B cell (primary cell): Measurements from ENCODE around the gene SHANK1. TPM values are rescaled to one million over a fixed set of nuclear protein-coding genes. Genes with fewer than 3 reads are reported as not detected.

Source experiments
- ATAC-seq: fragments of 200-7000 bp; cut with Tn5 transposase; one replicate; pipeline ENCODE4 v1.10.0; 2021; ENCODE audit warnings: low read depth, mild to moderate bottlenecking, moderate number of reproducible peaks, moderate library complexity
- CTCF ChIA-PET: fragments of 350-600 bp; sonication (Branson Sonifier 250); formaldehyde crosslinking; loops from one replicate; lab custom pipeline; 2021; ENCODE audit warnings: antibody characterized with exemption, inconsistent platforms; lab: Charles Lee
- POLR2A ChIA-PET: fragments of 350-600 bp; sonication (Branson Sonifier 250); formaldehyde crosslinking; loops from one replicate; lab custom pipeline; 2021; ENCODE audit warnings: antibody characterized with exemption; lab: Charles Lee
- DNase-seq: peaks from one replicate; pipeline ENCODE4 v3.0.0; 2013
- H2AFZ ChIP-seq: 2 replicates; pipeline ENCODE4 v1.6.1; 2012; ENCODE audit warnings: mild to moderate bottlenecking, low read depth, low read length; ENCODE audit not compliant: insufficient read depth, poor library complexity, severe bottlenecking
- H3K27ac ChIP-seq, 2 donors: 1 replicate in 1 of 2; 2 replicates in 1 of 2; pipeline ENCODE4 v1.5.1; 2012 to 2013; ENCODE audit warnings: low read length in 2 of 2, mild to moderate bottlenecking in 2 of 2, moderate library complexity in 1 of 2
- H3K27me3 ChIP-seq, 4 experiments: fragments of 200-600 bp in 1 of 4; sonication (generic) in 1 of 4; replicated peaks in 1 of 4; 1 replicate in 2 of 4; 2 replicates in 2 of 4; pipeline versions ENCODE4 v1.6.1 to v1.7.0; 2013 to 2016; ENCODE audit warnings: low read length in 3 of 4, mild to moderate bottlenecking in 2 of 4, mixed read lengths in 1 of 4, moderate library complexity in 1 of 4; ENCODE audit not compliant: insufficient read depth in 4 of 4, control insufficient read depth in 3 of 4; ENCODE audit errors: control extremely low read depth in 1 of 4
- H3K36me3 ChIP-seq, 2 experiments: replicated peaks in 1 of 2; 1 replicate in 1 of 2; 2 replicates in 1 of 2; pipeline versions ENCODE4 v1.6.1 to v1.7.1; 2013; ENCODE audit warnings: low read length in 1 of 2; ENCODE audit not compliant: insufficient read depth in 2 of 2, control insufficient read depth in 1 of 2; ENCODE audit errors: control extremely low read depth in 1 of 2, extremely low read depth in 1 of 2
- H3K4me1 ChIP-seq, 2 donors: fragments of 200-600 bp in 1 of 2; sonication (generic) in 1 of 2; 1 replicate in 1 of 2; 2 replicates in 1 of 2; pipeline versions ENCODE4 v1.5.1 to v1.6.1; 2013 to 2017; ENCODE audit warnings: low read length in 2 of 2; ENCODE audit not compliant: control insufficient read depth in 2 of 2, insufficient read depth in 2 of 2
- H3K4me2 ChIP-seq: replicated peaks from 2 replicates; pipeline ENCODE3; 2012; ENCODE audit warnings: mild to moderate bottlenecking, low read depth, low read length; ENCODE audit not compliant: poor library complexity, severe bottlenecking
- H3K4me3 ChIP-seq, 5 experiments: fragments of 200-600 bp in 1 of 5; sonication (generic) in 1 of 5; 1 replicate in 3 of 5; 2 replicates in 2 of 5; pipeline versions ENCODE4 v1.5.1 to v1.7.0; 2011 to 2016; ENCODE audit warnings: low read length in 4 of 5, mild to moderate bottlenecking in 4 of 5, low read depth in 2 of 5, control low read depth in 1 of 5, moderate library complexity in 1 of 5; ENCODE audit not compliant: insufficient read depth in 1 of 5; ENCODE audit errors: control extremely low read depth in 1 of 5, extremely low read depth in 1 of 5
- H3K79me2 ChIP-seq: fragments of 200-600 bp; sonication (generic); one replicate; pipeline ENCODE4 v1.6.0; 2016; ENCODE audit warnings: low read length; ENCODE audit not compliant: control insufficient read depth, insufficient read depth
- H3K9ac ChIP-seq: fragments of 200-600 bp; sonication (generic); 2 replicates; pipeline ENCODE4 v1.6.1; 2017; ENCODE audit warnings: mild to moderate bottlenecking, low read length, moderate library complexity
- H3K9me3 ChIP-seq, 3 donors: one replicate each; pipeline versions ENCODE4 v1.6.1 to v1.7.1; 2013; ENCODE audit warnings: low read length in 2 of 3; ENCODE audit not compliant: control insufficient read depth in 2 of 3, insufficient read depth in 1 of 3; ENCODE audit errors: control extremely low read depth in 1 of 3
- H4K20me1 ChIP-seq: 2 replicates; pipeline ENCODE4 v1.6.0; 2012; ENCODE audit warnings: mild to moderate bottlenecking, low read length; ENCODE audit not compliant: insufficient read depth, control insufficient read depth, poor library complexity, severe bottlenecking
- H3K27ac Mint-ChIP-seq: one replicate; pipeline ENCODE4 v1.8.0; 2021; ENCODE audit warnings: mixed read lengths
- H3K27me3 Mint-ChIP-seq: one replicate; pipeline ENCODE4 v1.8.0; 2021; ENCODE audit warnings: mixed read lengths
- H3K4me1 Mint-ChIP-seq: one replicate; pipeline ENCODE4 v1.8.0; 2021; ENCODE audit warnings: mixed read lengths
- H3K4me3 Mint-ChIP-seq: one replicate; pipeline ENCODE4 v1.8.0; 2021; ENCODE audit warnings: mixed read lengths
- H3K9me3 Mint-ChIP-seq: one replicate; pipeline ENCODE4 v1.8.0; 2022; ENCODE audit warnings: mixed read lengths; ENCODE audit not compliant: insufficient read depth
- EZH2 ChIP-seq: IDR thresholded peaks from 2 replicates; pipeline ENCODE4 v1.6.1; 2012; ENCODE audit warnings: borderline replicate concordance, low read depth, mild to moderate bottlenecking, moderate library complexity, low read length; ENCODE audit not compliant: insufficient read depth, poor library complexity, severe bottlenecking
- whole genome bisulfite sequencing: methylation state at CpG from one replicate; pipeline ENCODE4 v1.1.5; 2013; ENCODE audit warnings: missing lambda C conversion rate; ENCODE audit not compliant: insufficient coverage; 5-methylcytosine and 5-hydroxymethylcytosine counted together
- intact Hi-C: fragments of 100-400 bp; cut with micrococcal nuclease; formaldehyde crosslinking; loops from one replicate; pipeline ENCODE4 v1.10.0; 2022
- polyA plus RNA-seq: library from polyadenylated mRNA; depleted of rRNA; stranded (reverse); fragments of >200 nt; gene quantifications from 2 replicates; pipeline ENCODE4 v1.2.3, GENCODE V29; 2012
- total RNA-seq, 2 donors: library from RNA; stranded (reverse); fragments of 120-200 nt in 1 of 2; gene quantifications; 1 replicate in 1 of 2; 2 replicates in 1 of 2; pipeline versions ENCODE4 v1.2.3 to v1.2.4, GENCODE V29; 2013 to 2022
- TF ChIP-seq, protein P1 (sequence below): fragments of 200-600 bp; IDR thresholded peaks from one replicate; pipeline ENCODE4 v1.8.0; 2022; ENCODE audit warnings: antibody characterized with exemption, mild to moderate bottlenecking

SHANK1 gene
- total and polyA plus RNA-seq, 2 donors (not counting 1 experiment from before 2014, with no cell fraction given) = not detected

DNA sequence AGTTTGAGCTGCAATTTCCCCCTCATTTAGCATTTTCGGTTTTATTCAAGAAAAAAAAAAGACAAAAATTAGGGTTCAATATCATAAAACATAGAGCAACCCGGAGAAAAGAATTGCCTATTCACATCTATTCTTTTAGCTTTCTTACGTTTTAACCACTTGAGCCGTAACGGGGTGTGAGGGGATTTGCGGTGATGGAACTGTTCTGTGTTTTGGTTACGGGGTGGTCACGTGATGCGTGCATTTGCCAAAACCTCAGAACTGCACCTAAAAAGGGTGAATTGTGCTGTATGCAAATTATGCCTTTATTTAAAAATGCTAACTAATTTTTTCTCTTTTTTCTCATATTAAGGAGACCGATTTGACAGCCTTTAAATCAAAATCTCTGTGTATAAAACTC lies 25.6 kb upstream of the SHANK1 start:
- H3K9me3 Mint-ChIP-seq = no peaks in the 10 kb centered on the region
- DNase-seq = no peak
- H3K27ac Mint-ChIP-seq = no peak overlapping the region
- Histone ChIP-seq H2AFZ (no peak overlapping the region), H3K4me1 (no peaks in the 10 kb centered on the region), H3K4me3 (no peak overlapping the region), H3K36me3 (no peaks in the 10 kb centered on the region), H3K27me3 (peaks cover 0 to 9% (median 2%) of the 10 kb centered on the region in 4 experiments), H3K9ac (no peak overlapping the region), H3K79me2 (no peaks in the 10 kb centered on the region), H4K20me1 (no peaks in the 10 kb centered on the region), H3K4me2 (no peak overlapping the region), H3K9me3 (peaks cover 0 to 8% (median 0%) of the 10 kb centered on the region in 3 donors), H3K27ac (no peak overlapping the region)
- POLR2A ChIA-PET = no interaction called here
- H3K4me1 Mint-ChIP-seq = no peaks in the 10 kb centered on the region
- H3K4me3 Mint-ChIP-seq = no peak overlapping the region
- 100% methylated on average over 1 of the region's 10 CpGs for WGBS
- TF ChIP-seq, protein P1, sequence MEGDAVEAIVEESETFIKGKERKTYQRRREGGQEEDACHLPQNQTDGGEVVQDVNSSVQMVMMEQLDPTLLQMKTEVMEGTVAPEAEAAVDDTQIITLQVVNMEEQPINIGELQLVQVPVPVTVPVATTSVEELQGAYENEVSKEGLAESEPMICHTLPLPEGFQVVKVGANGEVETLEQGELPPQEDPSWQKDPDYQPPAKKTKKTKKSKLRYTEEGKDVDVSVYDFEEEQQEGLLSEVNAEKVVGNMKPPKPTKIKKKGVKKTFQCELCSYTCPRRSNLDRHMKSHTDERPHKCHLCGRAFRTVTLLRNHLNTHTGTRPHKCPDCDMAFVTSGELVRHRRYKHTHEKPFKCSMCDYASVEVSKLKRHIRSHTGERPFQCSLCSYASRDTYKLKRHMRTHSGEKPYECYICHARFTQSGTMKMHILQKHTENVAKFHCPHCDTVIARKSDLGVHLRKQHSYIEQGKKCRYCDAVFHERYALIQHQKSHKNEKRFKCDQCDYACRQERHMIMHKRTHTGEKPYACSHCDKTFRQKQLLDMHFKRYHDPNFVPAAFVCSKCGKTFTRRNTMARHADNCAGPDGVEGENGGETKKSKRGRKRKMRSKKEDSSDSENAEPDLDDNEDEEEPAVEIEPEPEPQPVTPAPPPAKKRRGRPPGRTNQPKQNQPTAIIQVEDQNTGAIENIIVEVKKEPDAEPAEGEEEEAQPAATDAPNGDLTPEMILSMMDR = no peak
- TF ChIP-seq EZH2 = no peak
- H3K27me3 Mint-ChIP-seq = peaks cover 25% of the 10 kb centered on the region
- intact Hi-C loops = no loop called here
- ATAC-seq = no peak
- CTCF ChIA-PET = no interaction called here

DNA sequence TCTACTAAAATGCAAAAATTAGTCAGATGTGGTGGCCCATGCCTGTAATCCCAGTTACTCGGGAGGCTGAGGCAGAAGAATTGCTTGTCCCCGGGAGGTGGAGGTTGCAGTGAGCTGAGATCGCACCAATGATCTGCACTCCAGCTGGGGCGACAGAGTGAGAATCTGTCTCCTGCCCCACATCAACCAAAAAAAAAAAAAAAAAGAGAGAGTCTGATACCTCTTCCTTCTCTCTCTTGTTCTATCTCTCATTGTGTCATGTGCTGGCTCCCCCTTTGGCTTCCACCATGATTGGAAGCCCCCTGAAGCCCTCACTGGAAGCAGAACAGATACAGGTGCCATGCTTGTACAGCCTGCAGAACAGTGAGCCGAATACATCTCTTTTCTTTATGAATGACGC lies 23.9 kb upstream of the SHANK1 start:
- peaks cover 0 to 12% (median 4%) of the 10 kb centered on the region in 4 experiments for H3K27me3 ChIP-seq
- peaks cover 0 to 9% (median 0%) of the 10 kb centered on the region in 3 donors for H3K9me3 ChIP-seq
- DNase-seq (no peak), ATAC-seq (no peak)
- no CpG with 5 or more reads among the region's 6 CpGs for WGBS
- H3K4me3 ChIP-seq = no peak overlapping the region
- Mint-ChIP-seq H3K27me3 (peaks cover 39% of the 10 kb centered on the region), H3K4me3 (no peak overlapping the region), H3K4me1 (no peaks in the 10 kb centered on the region), H3K9me3 (no peaks in the 10 kb centered on the region), H3K27ac (no peak overlapping the region)
- no peak overlapping the region for H3K9ac ChIP-seq
- TF ChIP-seq EZH2 = no peak
- TF ChIP-seq, protein P1 = no peak
- no peak overlapping the region for H3K27ac ChIP-seq
- POLR2A ChIA-PET = interaction anchor here (0.7 kb wide), 1 partner anchor 61 kb away, joined by 3 read pairs; no protein-coding TSS in a partner anchor
- no peak overlapping the region for H2AFZ ChIP-seq
- CTCF ChIA-PET = no interaction called here
- no peaks in the 10 kb centered on the region for H3K36me3 ChIP-seq
- no peaks in the 10 kb centered on the region for H3K79me2 ChIP-seq
- intact Hi-C loops = no loop called here
- H3K4me1 ChIP-seq = no peaks in the 10 kb centered on the region
- H3K4me2 ChIP-seq = no peak overlapping the region
- H4K20me1 ChIP-seq = no peaks in the 10 kb centered on the region
